Measurements from ENCODE around the gene NBAS.

GRCh38 chr2:15170070-15170775 is 390.9 kb downstream of the NBAS start:
- TF ChIP-seq POLR2A (IDR thresholded peaks at IDR 0.05; ENCODE audit: extremely low read depth, insufficient read length) (no peak), CTCF (IDR thresholded peaks at IDR 0.05; ENCODE audit: low read depth, low read length) (no peak)
